GM18870 (cell line): Measurements from ENCODE around the gene GJB1.
"Not testable (repeated sequence)": the region's sequence is repeated elsewhere in the genome, so short reads cannot be mapped to it uniquely, and the experiment has no call there.

Experiments
- ATAC-seq: cut with Tn5 transposase; IDR thresholded peaks from one replicate; pipeline ENCODE4 v1.9.1; 2021; ENCODE audit warnings: moderate library complexity; ENCODE audit not compliant: unreplicated experiment

Gene GJB1

DNA sequence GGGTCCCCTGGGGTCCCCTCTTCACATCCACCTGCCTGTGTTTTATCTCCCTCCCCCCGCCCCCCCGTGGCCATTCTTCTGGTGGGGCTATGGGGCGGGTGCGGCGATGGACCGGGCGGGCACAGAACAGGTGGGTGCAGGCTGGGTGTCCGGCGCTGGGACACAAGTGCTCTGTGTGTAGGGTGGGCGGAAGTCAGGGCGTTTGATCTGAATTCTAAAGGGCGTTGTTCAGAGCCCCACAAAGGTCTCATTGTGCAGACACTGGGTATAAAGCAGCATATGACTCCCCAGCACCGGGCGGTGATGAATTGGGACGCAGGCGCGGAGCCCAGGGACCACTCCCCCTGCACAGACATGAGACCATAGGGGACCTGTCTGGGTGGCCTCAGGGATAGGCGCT, at the start of gene GJB1:
TSS of gene GJB1 (plus strand) at position 296 of the 400 bp plus-strand sequence. CDS start 484 bp downstream, outside the sequence.
- ATAC-seq, result no peak

DNA sequence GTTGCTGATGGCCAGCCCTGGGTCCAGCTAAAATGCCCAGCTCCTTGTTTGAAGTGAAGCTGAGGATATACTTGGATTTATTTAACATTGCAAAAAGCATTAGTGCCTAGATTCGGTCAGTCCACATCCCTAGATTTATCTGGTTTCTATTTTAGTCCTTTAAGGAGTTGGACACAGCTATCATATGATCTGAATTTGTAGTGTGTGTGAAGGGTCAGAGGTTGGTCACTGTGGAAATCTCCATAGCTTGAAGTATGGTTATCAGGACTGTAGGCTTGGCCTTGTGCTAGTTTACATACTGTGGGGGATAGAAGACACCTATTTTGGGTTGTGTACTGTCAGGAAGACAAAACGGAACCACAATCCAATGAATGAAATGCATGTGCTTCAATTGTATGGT, 49.6 kb upstream of the GJB1 start:
- ATAC-seq, result no peak

DNA sequence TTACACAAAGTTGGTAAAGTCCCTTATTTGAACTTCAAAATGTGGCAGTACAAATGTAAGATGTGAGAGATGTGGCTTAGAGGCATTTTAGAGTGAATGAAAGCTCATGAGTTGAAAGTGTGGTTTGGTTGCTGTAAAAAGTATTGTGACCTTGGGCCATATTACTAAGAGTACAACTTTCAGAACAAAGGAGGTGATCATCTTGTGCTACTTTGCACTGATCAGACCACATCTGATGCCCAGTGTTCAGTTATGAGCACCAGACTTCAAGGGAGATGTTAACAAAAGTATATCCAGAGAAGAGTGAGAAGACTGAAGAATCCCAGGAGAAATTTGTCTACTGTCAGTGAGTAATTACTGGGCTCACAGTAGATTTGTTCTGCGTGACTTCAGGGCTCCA, 48.2 kb upstream of the GJB1 start:
- no peak for ATAC-seq

- ATAC-seq, result no peak
These were observed 47.5 kb upstream of the GJB1 start for GRCh38 chrX:71175531-71175930.

DNA sequence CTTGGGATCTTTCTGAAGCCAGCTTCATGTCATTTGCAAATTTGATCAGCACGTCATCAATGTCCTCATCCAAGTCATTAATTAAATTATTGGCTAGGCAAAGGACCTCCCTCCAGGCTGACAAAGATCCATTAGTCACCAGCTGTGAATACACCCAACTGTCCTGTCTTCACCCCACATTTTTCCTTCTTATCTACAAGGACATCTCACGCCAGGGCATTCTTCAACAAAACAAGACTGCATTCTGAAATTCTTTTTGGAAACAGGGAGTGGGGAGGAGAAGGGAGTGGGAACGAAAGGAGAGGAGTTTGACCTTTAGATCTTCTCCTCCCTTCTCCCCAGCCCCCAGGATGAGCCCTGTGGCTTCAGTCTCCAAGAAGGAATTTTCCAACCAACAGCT, 45.7 kb upstream of the GJB1 start:
- ATAC-seq, result no peak

- ATAC-seq, result no peak
These were observed 44.1 kb upstream of the GJB1 start for GRCh38 chrX:71178908-71179307.

GRCh38 chrX:71180579-71181265, 42.3 kb upstream of the GJB1 start:
- ATAC-seq, result not testable (repeated sequence)

DNA sequence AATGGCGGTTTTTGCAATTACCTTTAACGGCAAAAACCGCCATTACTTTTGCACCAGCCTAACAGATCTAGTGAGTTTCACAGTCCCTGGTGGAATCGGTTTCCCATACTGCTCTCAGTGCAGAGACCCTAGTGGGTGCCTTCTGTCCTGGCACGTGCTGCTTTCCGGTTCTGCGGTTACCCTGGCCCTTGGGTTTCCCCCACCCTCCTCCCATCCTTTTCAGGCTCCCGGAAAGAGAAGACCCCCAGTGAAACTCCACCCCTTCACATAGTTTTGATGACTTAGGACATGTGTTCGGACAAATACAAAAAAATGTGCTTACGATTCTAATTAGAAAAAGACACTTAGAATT, 41.5 kb upstream of the GJB1 start:
- peak; percentile 30 for ATAC-seq

- peak; percentile 69 for ATAC-seq
These were observed 40.9 kb upstream of the GJB1 start for GRCh38 chrX:71181910-71182799.

GRCh38 chrX:71182871-71183270, 40.2 kb upstream of the GJB1 start:
- no peak for ATAC-seq

DNA sequence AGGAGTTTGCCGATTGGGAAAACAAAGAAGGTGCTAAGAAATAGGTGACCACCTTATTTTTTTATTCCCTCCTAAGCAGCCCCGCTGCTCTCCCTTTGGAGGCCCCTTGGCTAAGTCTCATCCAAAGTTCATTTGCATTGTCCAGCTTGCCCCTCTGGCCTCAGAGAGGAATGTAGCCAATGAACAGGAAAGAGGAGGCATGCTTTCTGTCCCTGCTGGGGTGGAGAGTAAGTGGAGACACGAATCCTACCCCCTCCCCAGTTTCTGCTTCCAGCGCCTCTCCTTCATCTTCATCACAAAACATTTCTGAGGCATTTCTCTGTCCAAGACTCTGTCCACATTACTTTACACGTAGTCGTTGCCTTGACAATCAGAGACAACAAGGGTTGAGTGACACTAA, 39.7 kb upstream of the GJB1 start:
- no peak for ATAC-seq

DNA sequence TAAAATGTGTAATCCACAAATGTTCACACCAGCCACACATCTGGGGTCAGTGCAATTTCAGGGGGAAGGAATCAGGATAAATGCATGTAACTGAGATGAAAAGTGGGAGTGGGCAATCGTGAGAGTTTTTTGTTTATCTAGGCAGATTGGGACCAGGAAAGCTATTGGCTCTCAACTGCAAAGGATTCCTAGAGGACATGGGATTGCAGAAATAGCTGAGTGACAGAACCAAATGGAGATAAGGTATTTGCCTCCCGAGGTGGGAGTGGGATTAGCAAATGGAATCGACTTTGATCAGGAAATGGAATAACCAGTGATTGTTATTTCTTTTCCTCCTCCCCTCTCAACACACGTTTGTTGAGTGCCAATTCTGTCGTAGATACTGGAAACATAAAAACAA, 38.9 kb upstream of the GJB1 start:
- no peak for ATAC-seq

- no peak for ATAC-seq
These were observed 38.1 kb upstream of the GJB1 start for GRCh38 chrX:71184803-71185495.

GRCh38 chrX:71191248-71191647, 31.8 kb upstream of the GJB1 start:
- no peak for ATAC-seq

DNA sequence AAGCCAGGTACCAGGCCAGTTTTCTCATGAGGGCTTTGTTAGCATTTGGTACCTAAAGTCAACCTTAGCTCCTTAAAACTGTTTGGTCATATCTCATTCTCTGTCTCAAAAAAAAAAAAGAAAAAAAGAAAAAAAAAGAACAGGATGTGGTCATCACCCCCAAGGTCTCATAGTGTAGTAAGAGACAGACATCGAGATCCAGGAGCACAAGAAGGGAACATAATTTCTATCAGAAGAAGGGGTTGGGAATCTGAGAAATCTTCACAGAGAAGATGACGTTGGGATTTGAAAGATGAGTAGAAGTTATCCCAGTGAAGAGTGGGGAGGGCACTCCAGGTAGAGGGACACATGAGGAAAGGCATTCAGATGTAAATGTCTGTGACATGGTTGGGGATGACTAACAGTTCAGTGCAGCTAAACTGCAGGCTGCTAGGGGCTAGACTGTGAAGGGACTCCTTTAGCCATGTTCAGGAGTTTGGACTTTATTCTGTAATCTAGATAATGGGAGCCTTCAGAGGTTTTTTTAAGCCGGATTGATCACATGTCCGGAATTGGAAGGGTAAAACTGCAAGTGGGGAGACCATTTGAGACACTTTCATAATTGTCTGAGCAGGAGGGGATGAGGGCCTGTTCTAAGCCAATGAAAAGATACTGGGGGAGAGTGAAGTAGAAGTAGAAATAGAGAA, 26.9 kb upstream of the GJB1 start:
- ATAC-seq, result peak; percentile 69

DNA sequence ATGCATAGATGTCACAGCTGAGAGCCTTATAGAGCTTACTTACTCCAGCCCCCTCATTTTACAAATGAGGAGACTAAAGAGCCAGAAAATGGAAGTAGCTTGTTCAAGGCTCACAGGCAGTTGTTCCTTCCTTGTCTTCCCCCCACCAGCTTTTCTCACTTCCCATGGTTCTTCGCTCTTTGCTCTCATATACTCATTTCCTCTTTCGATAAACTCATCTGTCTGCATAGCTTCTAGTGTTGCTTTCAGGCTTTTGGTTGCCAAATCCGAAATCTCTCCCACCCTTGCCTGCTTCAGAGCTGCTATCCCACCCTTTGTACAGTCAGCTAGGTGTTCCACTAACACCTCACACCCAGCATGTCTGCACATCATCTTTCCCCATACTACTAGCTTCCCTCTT, 25.0 kb upstream of the GJB1 start:
- peak; percentile 70 for ATAC-seq

GRCh38 chrX:71199252-71200008, 23.6 kb upstream of the GJB1 start:
- ATAC-seq, result no peak

DNA sequence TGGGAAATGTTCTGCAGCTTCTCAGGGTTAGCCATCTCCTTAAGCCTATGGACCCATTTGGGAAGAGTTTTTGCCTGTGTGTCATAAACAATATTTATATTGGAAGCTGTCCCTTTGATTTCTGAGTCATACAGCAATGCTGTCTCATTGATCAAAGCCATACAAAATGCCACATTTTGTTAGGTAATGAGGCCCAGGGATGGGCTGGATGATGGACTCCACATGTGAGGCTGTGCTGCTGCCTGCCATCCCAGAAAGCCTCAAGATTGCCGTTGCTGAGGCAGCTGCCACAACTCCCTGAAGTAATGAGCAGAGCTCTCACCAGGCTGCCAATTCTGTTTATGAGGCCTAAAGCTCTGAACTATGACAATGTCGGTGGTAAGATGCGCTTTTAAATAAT, 12.2 kb upstream of the GJB1 start:
- no peak for ATAC-seq

DNA sequence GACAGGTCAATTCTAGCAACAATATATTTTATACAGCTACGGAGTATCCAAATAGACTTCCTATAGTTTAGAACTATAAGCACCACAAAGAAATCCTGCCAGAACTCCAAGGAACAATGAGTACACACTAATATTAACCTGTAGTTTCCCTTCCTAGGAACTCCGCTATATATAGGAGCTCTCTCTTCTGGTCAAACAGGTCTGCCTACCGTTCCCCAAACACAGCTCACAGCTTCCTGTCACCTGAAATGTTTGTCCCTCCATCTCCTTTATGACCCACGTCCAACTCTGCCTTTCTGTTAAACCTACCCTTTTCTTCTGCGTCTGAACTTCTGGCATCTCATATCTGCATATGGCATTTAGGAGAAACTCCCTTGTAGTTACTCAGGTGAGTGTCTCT, 10.5 kb upstream of the GJB1 start:
- no peak for ATAC-seq

DNA sequence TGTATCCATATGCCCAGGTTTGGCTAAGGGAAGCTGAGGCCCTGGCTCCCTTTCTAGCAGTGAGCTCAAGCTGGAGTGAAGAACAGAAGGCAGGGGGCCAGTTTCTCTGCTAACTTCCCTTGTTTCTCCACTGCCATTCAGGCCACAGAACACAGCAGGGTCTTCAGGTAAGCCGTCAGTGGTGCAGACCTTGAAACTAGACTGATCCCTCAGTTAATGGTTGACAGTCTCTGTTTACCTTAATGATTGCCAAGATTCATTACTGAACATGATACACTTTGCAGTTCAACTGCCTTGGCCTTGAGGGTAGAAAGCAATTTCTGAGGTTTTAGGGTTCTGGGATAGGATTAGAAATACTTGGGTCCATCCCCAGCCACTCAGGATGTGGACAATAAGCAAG, 8.9 kb upstream of the GJB1 start:
- no peak for ATAC-seq
